GM23248 (cell line): Measurements from ENCODE around the gene ABCC4. TPM values are rescaled to one million over a fixed set of nuclear protein-coding genes. Genes with fewer than 3 reads are reported as not detected.
A peak's percentile ranks its signal among the peaks of the same experiment; 100 is the strongest.
"Not testable (repeated sequence)": the region's sequence is repeated elsewhere in the genome, so short reads cannot be mapped to it uniquely, and the experiment has no call there.

Source experiments
- DNase-seq: peaks from one replicate; pipeline ENCODE4 v3.0.0-alpha.2; 2015
- H2AFZ ChIP-seq: fragments of 200-600 bp; sonication (generic); 2 replicates; pipeline ENCODE4 v1.6.1; 2016; ENCODE audit warnings: antibody characterized with exemption
- H3F3A ChIP-seq: fragments of 200-600 bp; sonication (generic); 2 replicates; pipeline ENCODE4 v1.6.1; 2016; ENCODE audit warnings: mild to moderate bottlenecking, antibody characterized with exemption, mixed run types; ENCODE audit not compliant: insufficient read depth
- H3K27ac ChIP-seq: fragments of 200-600 bp; sonication (generic); 2 replicates; pipeline ENCODE4 v1.5.1; 2016; ENCODE audit warnings: mild to moderate bottlenecking
- H3K27me3 ChIP-seq: fragments of 200-600 bp; sonication (generic); replicated peaks from 2 replicates; pipeline ENCODE4 v1.6.1; 2016; ENCODE audit warnings: mild to moderate bottlenecking; ENCODE audit not compliant: insufficient read depth
- H3K36me3 ChIP-seq: fragments of 200-600 bp; sonication (generic); 2 replicates; pipeline ENCODE4 v1.6.1; 2016; ENCODE audit warnings: low read depth, mild to moderate bottlenecking
- H3K4me1 ChIP-seq: fragments of 200-600 bp; sonication (generic); 2 replicates; pipeline ENCODE4 v1.6.1; 2016; ENCODE audit warnings: mild to moderate bottlenecking; ENCODE audit not compliant: insufficient read depth
- H3K4me2 ChIP-seq: fragments of 200-600 bp; sonication (generic); one replicate; pipeline ENCODE4 v1.6.1; 2016; ENCODE audit warnings: mild to moderate bottlenecking; ENCODE audit not compliant: unreplicated experiment
- H3K4me3 ChIP-seq: fragments of 200-600 bp; sonication (generic); 2 replicates; pipeline ENCODE4 v1.5.1; 2016; ENCODE audit warnings: mild to moderate bottlenecking
- H3K79me2 ChIP-seq: fragments of 200-600 bp; sonication (generic); 2 replicates; pipeline ENCODE4 v1.6.1; 2016; ENCODE audit warnings: mild to moderate bottlenecking; ENCODE audit not compliant: insufficient read depth
- H3K9ac ChIP-seq: fragments of 200-600 bp; sonication (generic); 2 replicates; pipeline ENCODE4 v1.6.1; 2016; ENCODE audit warnings: mild to moderate bottlenecking
- H3K9me2 ChIP-seq: fragments of 200-600 bp; sonication (generic); 2 replicates; pipeline ENCODE4 v1.6.1; 2016; ENCODE audit warnings: mixed run types, mild to moderate bottlenecking, moderate library complexity; ENCODE audit not compliant: insufficient read depth
- H3K9me3 ChIP-seq: fragments of 200-600 bp; sonication (generic); one replicate; pipeline ENCODE4 v1.6.1; 2017; ENCODE audit warnings: low read depth
- H4K20me1 ChIP-seq: fragments of 200-600 bp; sonication (generic); 2 replicates; pipeline ENCODE4 v1.6.0; 2016; ENCODE audit not compliant: insufficient read depth
- EZH2 ChIP-seq: fragments of 200-600 bp; sonication (generic); IDR thresholded peaks from 2 replicates; pipeline ENCODE4 v1.6.1; 2018; ENCODE audit warnings: antibody characterized with exemption, mild to moderate bottlenecking; ENCODE audit not compliant: insufficient read depth, poor library complexity, severe bottlenecking
- EZH2phosphoT487 ChIP-seq: fragments of 200-600 bp; sonication (generic); IDR thresholded peaks from 2 replicates; pipeline ENCODE4 v1.6.1; 2018; ENCODE audit warnings: antibody characterized with exemption, moderate library complexity, mild to moderate bottlenecking, low read depth; ENCODE audit not compliant: insufficient read depth
- WGBS, 2 experiments: methylation state at CpG; one replicate each; pipeline ENCODE4 v1.1.6; 2015 to 2017; ENCODE audit warnings: low lambda C conversion rate in 2 of 2, low coverage in 1 of 2; ENCODE audit errors: missing lambda C conversion rate in 2 of 2; 5-methylcytosine and 5-hydroxymethylcytosine counted together
- in situ Hi-C: fragments of 300-500 bp; cut with MboI; formaldehyde crosslinking; loops from 2 replicates; pipeline ENCODE4 v1.15.0; 2020
- polyA plus RNA-seq: library from polyadenylated mRNA; unstranded; fragments of >200 nt; fragmentation: Nextera tagmentation; extraction: Ambion mirVana; gene quantifications from 2 replicates; pipeline ENCODE4 v1.2.1, GENCODE V29; 2016
- total RNA-seq: library from RNA; depleted of rRNA; stranded (reverse); fragments of >200 nt; shearing (Covaris generic); gene quantifications from 2 replicates; pipeline ENCODE4 v1.2.3, GENCODE V29; 2014

ABCC4 gene
- total and polyA plus RNA-seq, 2 experiments from 2014 or later, result 3.9 to 11.2 TPM

DNA sequence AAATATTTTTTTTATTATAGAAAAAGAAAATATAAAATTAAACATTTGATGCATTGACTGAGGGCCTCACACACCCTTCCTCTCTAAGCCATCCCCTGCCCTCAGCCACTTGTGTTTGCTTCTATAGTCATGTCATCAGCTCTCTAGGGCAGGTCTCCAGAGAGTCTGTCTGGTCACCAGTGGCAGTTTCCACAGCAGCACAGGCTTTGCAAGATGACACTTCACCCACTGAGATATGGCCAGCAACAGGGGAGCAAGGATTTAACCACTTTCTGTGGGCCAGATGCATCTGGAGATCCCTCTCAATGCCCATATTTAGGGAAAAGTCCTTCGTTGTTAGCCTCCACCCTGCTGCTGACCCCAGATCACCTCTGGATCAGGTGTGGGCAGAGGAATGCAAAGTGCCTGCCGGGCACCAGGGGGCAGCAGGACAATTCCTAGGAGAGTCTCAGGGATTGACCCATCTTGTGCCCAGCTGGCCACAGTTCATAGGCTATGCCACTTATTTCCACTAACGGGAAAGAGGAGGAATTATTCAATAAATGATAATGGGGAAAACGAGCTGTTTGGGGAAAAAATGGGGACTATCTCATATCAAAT, 4.8 kb downstream of the ABCC4 start:
- no peaks in the 10 kb centered on the region for H4K20me1 ChIP-seq
- peak; percentile 39 for DNase-seq
- no peak overlapping the region for H2AFZ ChIP-seq
- 58 to 61% methylated on average over 4 of the region's 4 CpGs for WGBS, 2 experiments
- no peak overlapping the region for H3K4me2 ChIP-seq
- no peak overlapping the region for H3K4me3 ChIP-seq
- H3K9me2 ChIP-seq, result no peaks in the 10 kb centered on the region
- no peaks in the 10 kb centered on the region; the same call in 1 of the 2 replicates for H3K79me2 ChIP-seq
- H3K9me3 ChIP-seq, result no peaks in the 10 kb centered on the region
- in situ Hi-C loops, result no loop called here
- H3K9ac ChIP-seq, result no peak overlapping the region
- H3K4me1 ChIP-seq, result no peaks in the 10 kb centered on the region
- TF ChIP-seq EZH2phosphoT487, result no peak
- TF ChIP-seq EZH2, result no peak
- no peaks in the 10 kb centered on the region for H3K27me3 ChIP-seq
- no peaks in the 10 kb centered on the region for H3K36me3 ChIP-seq
- H3K27ac ChIP-seq, result no peak overlapping the region
- peaks cover 5% of the 10 kb centered on the region; the same call in 1 of the 2 replicates for H3F3A ChIP-seq

DNA sequence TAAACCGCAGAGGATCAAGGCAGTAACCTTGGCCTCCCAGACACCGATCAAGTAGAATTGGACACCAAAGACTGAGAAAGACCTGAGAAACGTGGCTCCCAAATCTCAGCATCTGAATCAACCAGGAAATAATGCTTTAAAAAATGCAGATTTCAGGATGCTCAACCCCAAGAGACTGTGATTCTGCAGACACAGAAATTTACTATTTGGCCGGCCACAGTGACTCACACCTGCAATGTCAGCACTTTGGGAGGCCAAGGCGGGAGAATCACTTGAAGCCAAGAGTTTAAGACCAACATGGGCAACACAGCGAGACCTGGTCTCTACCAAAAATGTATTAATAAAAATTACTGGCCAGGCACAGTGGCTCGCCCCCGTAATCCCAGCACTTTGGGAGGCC, 6.2 kb downstream of the ABCC4 start:
- Histone ChIP-seq H3K36me3 (no peaks in the 10 kb centered on the region), H3K4me2 (no peak overlapping the region), H3F3A (no peaks in the 10 kb centered on the region), H3K4me3 (no peak overlapping the region), H4K20me1 (no peaks in the 10 kb centered on the region), H3K4me1 (no peaks in the 10 kb centered on the region), H3K79me2 (no peaks in the 10 kb centered on the region; the same call in 1 of the 2 replicates), H3K9me2 (no peaks in the 10 kb centered on the region), H3K27ac (no peak overlapping the region), H3K27me3 (no peaks in the 10 kb centered on the region), H3K9ac (no peak overlapping the region), H2AFZ (no peak overlapping the region), H3K9me3 (no peaks in the 10 kb centered on the region)
- TF ChIP-seq EZH2 (no peak), EZH2phosphoT487 (no peak)
- DNase-seq, result peak; percentile 4
- in situ Hi-C loops, result no loop called here
- 92 to 93% methylated on average over 8 of the region's 8 CpGs for WGBS, 2 experiments

DNA sequence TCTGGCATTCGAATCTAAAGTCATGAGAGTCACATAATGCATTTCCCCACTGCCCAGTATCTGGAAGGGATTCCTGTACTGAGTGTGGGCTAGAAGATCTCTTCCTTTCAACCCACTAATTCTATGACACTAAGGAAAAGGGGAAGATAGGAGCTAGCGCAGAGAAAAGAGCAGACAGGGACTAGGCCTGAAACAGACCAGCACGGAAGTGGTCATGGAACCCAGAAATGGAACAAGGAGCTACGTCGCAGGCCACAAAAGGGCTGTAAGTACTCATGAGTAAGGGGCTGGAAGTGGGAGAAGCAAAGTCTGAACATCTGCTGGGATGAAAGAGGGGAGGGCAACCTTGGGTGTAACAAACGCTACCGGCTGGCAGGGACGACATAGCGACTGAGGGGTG, 8.6 kb downstream of the ABCC4 start:
- 97 to 99% methylated on average over 9 of the region's 9 CpGs for WGBS, 2 experiments

DNA sequence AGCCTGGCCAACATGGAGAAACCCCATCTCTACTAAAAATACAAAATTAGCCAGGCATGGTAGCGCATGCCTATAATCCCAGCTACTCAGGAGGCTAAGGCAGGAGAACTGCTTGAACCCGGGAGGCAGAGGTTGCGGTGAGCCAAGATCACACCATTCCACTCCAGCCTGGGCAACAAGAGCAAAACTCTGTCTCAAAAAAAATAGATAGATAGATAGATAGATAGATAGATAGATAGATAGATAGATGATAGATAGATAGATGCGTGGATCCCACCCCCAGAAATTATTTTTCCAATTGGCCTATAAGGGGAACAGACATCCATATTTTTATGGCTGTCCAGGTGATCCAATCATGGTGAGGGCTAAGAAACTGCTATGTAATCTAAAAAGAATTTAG, 11.3 kb downstream of the ABCC4 start:
- DNase-seq, H4K20me1 ChIP-seq, H3K79me2 ChIP-seq, H3K27me3 ChIP-seq, H3K9ac ChIP-seq, H3K9me3 ChIP-seq, in situ Hi-C loops, H3K4me1 ChIP-seq, H3K27ac ChIP-seq, H3K9me2 ChIP-seq, H2AFZ ChIP-seq, H3K4me2 ChIP-seq, H3F3A ChIP-seq, H3K36me3 ChIP-seq, H3K4me3 ChIP-seq: not testable (repeated sequence)
- 95 to 98% methylated on average over 4 of the region's 4 CpGs for WGBS, 2 experiments

More for the DNA sequence above, 8.6 kb downstream of the ABCC4 start:
- H3K27ac ChIP-seq, result no peak overlapping the region
- H3K9me3 ChIP-seq, result no peaks in the 10 kb centered on the region
- in situ Hi-C loops, result no loop called here
- H3K9me2 ChIP-seq, result no peaks in the 10 kb centered on the region
- no peak overlapping the region for H3K4me2 ChIP-seq
- no peaks in the 10 kb centered on the region for H3K4me1 ChIP-seq
- no peak for DNase-seq
- H3F3A ChIP-seq, result no peaks in the 10 kb centered on the region
- no peaks in the 10 kb centered on the region for H3K36me3 ChIP-seq
- H3K79me2 ChIP-seq, result no peaks in the 10 kb centered on the region; the same call in 1 of the 2 replicates
- no peak overlapping the region for H3K9ac ChIP-seq
- no peaks in the 10 kb centered on the region for H4K20me1 ChIP-seq
- H3K4me3 ChIP-seq, result no peak overlapping the region
- TF ChIP-seq EZH2phosphoT487 (no peak), EZH2 (no peak)
- no peak overlapping the region for H2AFZ ChIP-seq
- no peaks in the 10 kb centered on the region for H3K27me3 ChIP-seq

DNA sequence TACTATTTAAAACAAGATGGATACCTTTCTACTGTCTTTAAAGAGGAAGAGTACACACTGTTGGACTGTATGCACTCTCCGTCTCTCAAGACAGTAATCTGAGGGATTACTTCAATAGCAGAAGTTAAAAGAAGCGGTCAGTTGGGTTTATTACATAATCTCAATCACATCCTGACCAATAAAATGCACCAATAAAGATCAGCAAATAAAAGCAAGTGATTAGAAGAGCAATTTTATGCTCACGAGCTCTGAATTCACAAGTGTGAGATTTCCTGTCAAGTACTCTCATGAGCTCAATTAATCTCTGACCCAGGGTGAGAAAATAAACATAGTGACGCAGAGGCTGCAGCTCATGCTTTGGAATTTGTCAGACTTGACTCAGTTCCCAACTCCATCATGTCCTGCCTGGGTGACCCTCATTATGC, 12.2 kb downstream of the ABCC4 start:
- DNase-seq, result no peak
- in situ Hi-C loops, result no loop called here
- Histone ChIP-seq H3F3A (no peaks in the 10 kb centered on the region), H3K4me3 (no peak overlapping the region), H3K27ac (no peak overlapping the region), H3K9me2 (no peaks in the 10 kb centered on the region), H3K9me3 (no peaks in the 10 kb centered on the region), H3K27me3 (no peaks in the 10 kb centered on the region), H3K4me2 (no peak overlapping the region), H3K9ac (no peak overlapping the region), H3K79me2 (no peaks in the 10 kb centered on the region; the same call in 1 of the 2 replicates), H4K20me1 (no peaks in the 10 kb centered on the region), H3K4me1 (no peaks in the 10 kb centered on the region), H2AFZ (no peak overlapping the region), H3K36me3 (no peaks in the 10 kb centered on the region)
- no peak for TF ChIP-seq EZH2
- no peak for TF ChIP-seq EZH2phosphoT487
- WGBS, 2 experiments, result 80 to 90% methylated on average over 4 of the region's 4 CpGs
